GM21367 (cell line): ENCODE results near the gene FYCO1.

Source experiments
- ATAC-seq: cut with Tn5 transposase; IDR thresholded peaks from one replicate; pipeline ENCODE4 v1.9.1; 2021; ENCODE audit not compliant: unreplicated experiment

FYCO1 gene

GRCh38 chr3:45944830-45945620 is 50.6 kb downstream of the FYCO1 start:
- ATAC-seq = no peak

- ATAC-seq = no peak
Observed at GRCh38 chr3:45943207-45943846, 52.3 kb downstream of the FYCO1 start, which contains the start of gene CXCR6. CXCR6 (plus strand) TSS chr3:45943464; CDS start chr3:45946482, 3,018 bp downstream.

GRCh38 chr3:45942051-45942825 is 53.4 kb downstream of the FYCO1 start:
- no peak for ATAC-seq

- ATAC-seq = no peak
Observed at GRCh38 chr3:45940781-45941365, 54.8 kb downstream of the FYCO1 start.

- no peak for ATAC-seq
Observed at GRCh38 chr3:45940004-45940780, 55.4 kb downstream of the FYCO1 start.

- ATAC-seq = no peak
Observed at GRCh38 chr3:45939341-45939771, 56.3 kb downstream of the FYCO1 start.

- ATAC-seq = no peak
Observed at GRCh38 chr3:45938864-45939263, 56.8 kb downstream of the FYCO1 start.

GRCh38 chr3:45938043-45938435 is 57.6 kb downstream of the FYCO1 start:
- ATAC-seq = no peak

GRCh38 chr3:45937206-45938042 is 58.2 kb downstream of the FYCO1 start:
- ATAC-seq = no peak

GRCh38 chr3:45936261-45936660 is 59.4 kb downstream of the FYCO1 start:
- no peak for ATAC-seq

- no peak for ATAC-seq
Observed at GRCh38 chr3:45933591-45933990, 62.0 kb downstream of the FYCO1 start.

GRCh38 chr3:45932112-45932511 is 63.5 kb downstream of the FYCO1 start:
- no peak for ATAC-seq

GRCh38 chr3:45931496-45931895 is 64.1 kb downstream of the FYCO1 start:
- ATAC-seq = no peak

- ATAC-seq = no peak
Observed at GRCh38 chr3:45929042-45929679, 66.5 kb downstream of the FYCO1 start.

- no peak for ATAC-seq
Observed at GRCh38 chr3:45927881-45928280, 67.7 kb downstream of the FYCO1 start.

GRCh38 chr3:45923755-45924154 is 71.9 kb downstream of the FYCO1 start:
- ATAC-seq = no peak

- no peak for ATAC-seq
Observed at GRCh38 chr3:45922950-45923590, 72.6 kb downstream of the FYCO1 start.

GRCh38 chr3:45922039-45922326 is 73.6 kb downstream of the FYCO1 start:
- ATAC-seq = no peak
